H1 (cell line): ENCODE measurements around the gene FAM237A. TPM values are rescaled to one million over a fixed set of nuclear protein-coding genes. Genes with fewer than 3 reads are reported as not detected.

Experiments
- CHD2 ChIP-seq: IDR thresholded peaks from 2 replicates; pipeline ENCODE4 v1.6.1; 2012; ENCODE audit warnings: low read length, improper control_type of control experiment
- CHD7 ChIP-seq: fragments of 300-600 bp; sonication (generic); IDR thresholded peaks from 2 replicates; pipeline ENCODE4 v1.7.1; 2012; ENCODE audit warnings: low read length, moderate library complexity, mild to moderate bottlenecking, inconsistent platforms; ENCODE audit not compliant: insufficient replicate concordance
- POLR2AphosphoS5 ChIP-seq: IDR thresholded peaks from 2 replicates; pipeline ENCODE4 v1.6.1; 2011; ENCODE audit warnings: low read depth, low read length
- SP1 ChIP-seq: IDR thresholded peaks from 2 replicates; pipeline ENCODE4 v1.6.1; 2011; ENCODE audit warnings: low read depth, low read length
- TAF1 ChIP-seq: IDR thresholded peaks from 2 replicates; pipeline ENCODE4 v1.6.1; 2011; ENCODE audit warnings: mild to moderate bottlenecking, low read depth, low read length
- polyA plus RNA-seq, 7 experiments: library from polyadenylated mRNA; depleted of rRNA in 3 of 7; stranded (reverse) in 5 of 7; unstranded in 2 of 7; fragments of >200 nt in 5 of 7; fragments of 200-250 nt in 2 of 7; gene quantifications; 1 replicate in 5 of 7; 2 replicates in 1 of 7; 4 replicates in 1 of 7; pipeline versions ENCODE4 v1.2.1 to v1.2.3, GENCODE V29; 2011 to 2013; ENCODE audit warnings: missing spikeins in 2 of 7, mixed read lengths in 2 of 7
- total RNA-seq: library from RNA; stranded (reverse); fragmentation: NEBNext Ultra II Directional; extraction: Animal tissue kit (Norgen Biotek cat#: 25700); gene quantifications from 2 replicates; pipeline ENCODE4 v1.2.1, GENCODE V29; 2021
- TF ChIP-seq, protein P1 (sequence below): IDR thresholded peaks from 2 replicates; pipeline ENCODE4 v1.6.1; 2011; ENCODE audit warnings: low read length, improper control_type of control experiment

FAM237A gene
- total and polyA plus RNA-seq, 2 of the 8 experiments (the other 6 are each of a cell fraction or from before 2014, with no cell fraction given), result not detected

GRCh38 chr2:206642075-206643025, at the start of gene FAM237A (continued):
- TF ChIP-seq CHD7, result no peak
- TF ChIP-seq TAF1, result no peak
- no peak for TF ChIP-seq POLR2AphosphoS5
- TF ChIP-seq SP1, result no peak
- TF ChIP-seq, protein P1, sequence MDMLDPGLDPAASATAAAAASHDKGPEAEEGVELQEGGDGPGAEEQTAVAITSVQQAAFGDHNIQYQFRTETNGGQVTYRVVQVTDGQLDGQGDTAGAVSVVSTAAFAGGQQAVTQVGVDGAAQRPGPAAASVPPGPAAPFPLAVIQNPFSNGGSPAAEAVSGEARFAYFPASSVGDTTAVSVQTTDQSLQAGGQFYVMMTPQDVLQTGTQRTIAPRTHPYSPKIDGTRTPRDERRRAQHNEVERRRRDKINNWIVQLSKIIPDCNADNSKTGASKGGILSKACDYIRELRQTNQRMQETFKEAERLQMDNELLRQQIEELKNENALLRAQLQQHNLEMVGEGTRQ, result no peak
- no peak for TF ChIP-seq CHD2
